ENCODE measurements around the gene IGF2BP2.

DNA sequence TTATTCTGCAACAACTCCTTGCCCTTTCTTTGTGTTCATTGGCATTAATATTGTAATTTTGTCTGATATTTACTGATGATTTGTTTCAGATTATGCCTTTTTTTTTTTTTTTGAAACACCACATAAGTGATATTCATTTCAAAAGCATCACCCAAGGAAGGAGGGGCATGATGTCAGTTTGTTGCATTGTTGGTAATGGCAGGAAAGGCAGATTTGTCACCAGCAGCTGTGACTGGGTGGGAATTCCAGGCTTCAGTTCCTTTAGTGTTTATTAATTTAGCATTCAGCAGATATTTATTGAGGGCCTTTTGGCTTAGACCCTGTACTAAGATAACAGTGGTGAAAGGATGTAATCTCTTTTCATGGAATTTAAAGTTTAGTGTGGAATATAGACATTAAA lies 219.3 kb downstream of the IGF2BP2 start:
- no peak for TF ChIP-seq TAF1 (IDR thresholded peaks at IDR 0.05; ENCODE audit: borderline replicate concordance, low read depth, low read length)
- TF ChIP-seq POLR2AphosphoS5 (IDR thresholded peaks at IDR 0.05; ENCODE audit: low read depth, low read length), result no peak

All from GM12892 (cell line).